Gastrocnemius medialis (tissue), 4 donors: ENCODE results near the gene PCDHA13.

Source experiments
- POLR2A ChIP-seq, 2 donors: fragments of 450-650 bp; IDR thresholded peaks; one replicate each; pipeline ENCODE4 v1.6.1; 2017; ENCODE audit warnings: antibody characterized with exemption in 2 of 2, mild to moderate bottlenecking in 2 of 2, moderate library complexity in 2 of 2
- TF ChIP-seq, protein P1 (sequence below), 5 experiments: fragments of 450-650 bp in 3 of 5; fragments of 200-600 bp in 2 of 5; sonication (generic) in 2 of 5; IDR thresholded peaks in 4 of 5; conservative IDR thresholded peaks in 1 of 5; 1 replicate in 4 of 5; 2 replicates in 1 of 5; pipeline ENCODE4 v1.5.1; 2016 to 2019; ENCODE audit warnings: antibody characterized with exemption in 5 of 5, mild to moderate bottlenecking in 3 of 5, moderate library complexity in 3 of 5

DNA sequence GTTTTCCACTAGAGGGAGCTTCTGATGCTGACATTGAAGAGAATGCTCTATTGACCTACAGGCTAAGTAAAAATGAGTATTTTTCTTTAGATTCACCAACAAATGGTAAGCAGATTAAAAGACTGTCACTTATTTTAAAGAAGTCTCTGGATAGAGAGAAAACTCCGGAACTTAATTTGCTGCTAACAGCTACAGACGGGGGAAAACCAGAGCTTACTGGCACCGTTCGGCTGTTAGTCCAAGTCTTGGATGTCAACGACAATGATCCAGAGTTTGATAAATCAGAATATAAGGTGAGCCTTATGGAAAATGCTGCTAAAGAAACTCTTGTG, 12.4 kb upstream of the PCDHA13 start:
- TF ChIP-seq, protein P1, sequence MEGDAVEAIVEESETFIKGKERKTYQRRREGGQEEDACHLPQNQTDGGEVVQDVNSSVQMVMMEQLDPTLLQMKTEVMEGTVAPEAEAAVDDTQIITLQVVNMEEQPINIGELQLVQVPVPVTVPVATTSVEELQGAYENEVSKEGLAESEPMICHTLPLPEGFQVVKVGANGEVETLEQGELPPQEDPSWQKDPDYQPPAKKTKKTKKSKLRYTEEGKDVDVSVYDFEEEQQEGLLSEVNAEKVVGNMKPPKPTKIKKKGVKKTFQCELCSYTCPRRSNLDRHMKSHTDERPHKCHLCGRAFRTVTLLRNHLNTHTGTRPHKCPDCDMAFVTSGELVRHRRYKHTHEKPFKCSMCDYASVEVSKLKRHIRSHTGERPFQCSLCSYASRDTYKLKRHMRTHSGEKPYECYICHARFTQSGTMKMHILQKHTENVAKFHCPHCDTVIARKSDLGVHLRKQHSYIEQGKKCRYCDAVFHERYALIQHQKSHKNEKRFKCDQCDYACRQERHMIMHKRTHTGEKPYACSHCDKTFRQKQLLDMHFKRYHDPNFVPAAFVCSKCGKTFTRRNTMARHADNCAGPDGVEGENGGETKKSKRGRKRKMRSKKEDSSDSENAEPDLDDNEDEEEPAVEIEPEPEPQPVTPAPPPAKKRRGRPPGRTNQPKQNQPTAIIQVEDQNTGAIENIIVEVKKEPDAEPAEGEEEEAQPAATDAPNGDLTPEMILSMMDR (IDR thresholded peaks at IDR 0.05 in 4 of 5, conservative IDR thresholded peaks at IDR 0.05 in 1 of 5), result no peak
- no peak for TF ChIP-seq POLR2A (IDR thresholded peaks at IDR 0.05)
